Cardiac fibroblast (primary cell): Measurements from ENCODE around the gene FAM120B.

Source experiments
- DNase-seq, 2 donors: peaks; one replicate each; pipeline versions ENCODE4 v3.0.0 to v3.0.0-alpha.2; 2010; ENCODE audit warnings: low read depth in 2 of 2
- H3K4me3 ChIP-seq, 2 donors: replicated peaks in 1 of 2; 1 replicate in 1 of 2; 2 replicates in 1 of 2; pipeline ENCODE4 v1.5.1; 2011; ENCODE audit warnings: low read depth in 2 of 2, low read length in 2 of 2, mild to moderate bottlenecking in 2 of 2, moderate library complexity in 1 of 2
- TF ChIP-seq, protein P1 (sequence below): IDR thresholded peaks from one replicate; pipeline ENCODE4 v1.5.1; 2011; ENCODE audit warnings: low read depth, mild to moderate bottlenecking, low read length, inconsistent platforms

The FAM120B gene

DNA sequence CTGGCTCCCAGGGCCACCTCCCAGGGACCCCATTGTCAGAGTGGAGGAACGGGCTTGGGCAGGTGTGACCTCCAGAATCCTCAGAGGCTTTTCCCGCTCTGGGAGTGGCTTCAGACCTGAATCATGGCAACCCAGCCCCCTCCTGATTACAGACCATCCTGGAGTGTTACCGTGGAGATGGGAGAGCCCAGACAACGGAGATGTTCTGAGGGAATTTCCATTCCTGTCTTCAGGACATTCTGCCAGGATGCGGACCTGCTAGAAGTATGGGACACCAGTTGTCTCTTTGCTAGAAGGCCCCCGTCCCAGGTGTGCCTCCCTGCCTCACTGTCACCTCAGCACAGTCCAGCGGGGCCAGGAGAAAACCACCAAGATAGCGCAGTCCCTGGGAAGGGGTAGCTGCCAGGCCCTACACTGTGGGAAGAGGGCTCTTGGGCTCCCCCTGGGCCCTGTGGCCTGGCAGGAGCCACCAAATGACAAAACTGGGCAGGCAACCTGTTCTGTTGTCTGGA, 136.6 kb downstream of the FAM120B start:
- no peak overlapping the region for H3K4me3 ChIP-seq
- DNase-seq, result no peak
- TF ChIP-seq, protein P1, sequence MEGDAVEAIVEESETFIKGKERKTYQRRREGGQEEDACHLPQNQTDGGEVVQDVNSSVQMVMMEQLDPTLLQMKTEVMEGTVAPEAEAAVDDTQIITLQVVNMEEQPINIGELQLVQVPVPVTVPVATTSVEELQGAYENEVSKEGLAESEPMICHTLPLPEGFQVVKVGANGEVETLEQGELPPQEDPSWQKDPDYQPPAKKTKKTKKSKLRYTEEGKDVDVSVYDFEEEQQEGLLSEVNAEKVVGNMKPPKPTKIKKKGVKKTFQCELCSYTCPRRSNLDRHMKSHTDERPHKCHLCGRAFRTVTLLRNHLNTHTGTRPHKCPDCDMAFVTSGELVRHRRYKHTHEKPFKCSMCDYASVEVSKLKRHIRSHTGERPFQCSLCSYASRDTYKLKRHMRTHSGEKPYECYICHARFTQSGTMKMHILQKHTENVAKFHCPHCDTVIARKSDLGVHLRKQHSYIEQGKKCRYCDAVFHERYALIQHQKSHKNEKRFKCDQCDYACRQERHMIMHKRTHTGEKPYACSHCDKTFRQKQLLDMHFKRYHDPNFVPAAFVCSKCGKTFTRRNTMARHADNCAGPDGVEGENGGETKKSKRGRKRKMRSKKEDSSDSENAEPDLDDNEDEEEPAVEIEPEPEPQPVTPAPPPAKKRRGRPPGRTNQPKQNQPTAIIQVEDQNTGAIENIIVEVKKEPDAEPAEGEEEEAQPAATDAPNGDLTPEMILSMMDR, result peak; percentile 10

DNA sequence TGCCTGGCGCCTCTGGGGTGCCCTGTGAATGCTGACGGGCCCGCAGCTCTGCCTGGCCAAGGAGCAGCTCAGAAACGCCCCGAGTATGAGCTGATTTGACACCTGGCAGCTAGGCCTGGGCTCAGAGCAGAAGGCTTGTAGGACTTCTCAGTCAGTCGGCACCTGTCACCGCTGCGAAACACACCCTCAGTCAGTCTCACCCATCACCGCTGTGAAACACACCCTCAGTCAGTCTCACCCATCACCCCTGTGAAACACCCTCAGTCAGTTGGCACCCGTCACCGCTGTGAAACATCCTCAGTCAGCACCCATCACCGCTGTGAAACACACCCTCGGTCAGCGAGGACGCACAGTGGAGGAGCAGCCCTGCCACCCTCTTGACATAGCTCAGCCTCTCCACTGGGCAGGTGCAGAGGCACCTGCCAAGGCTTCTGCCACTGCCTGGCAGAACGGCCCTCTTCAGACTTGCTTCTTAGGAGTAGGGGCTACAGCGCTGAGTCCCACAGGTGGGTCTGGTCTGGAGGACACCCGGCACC, 137.6 kb downstream of the FAM120B start:
- no peak overlapping the region for H3K4me3 ChIP-seq
- TF ChIP-seq, protein P1, result no peak

DNA sequence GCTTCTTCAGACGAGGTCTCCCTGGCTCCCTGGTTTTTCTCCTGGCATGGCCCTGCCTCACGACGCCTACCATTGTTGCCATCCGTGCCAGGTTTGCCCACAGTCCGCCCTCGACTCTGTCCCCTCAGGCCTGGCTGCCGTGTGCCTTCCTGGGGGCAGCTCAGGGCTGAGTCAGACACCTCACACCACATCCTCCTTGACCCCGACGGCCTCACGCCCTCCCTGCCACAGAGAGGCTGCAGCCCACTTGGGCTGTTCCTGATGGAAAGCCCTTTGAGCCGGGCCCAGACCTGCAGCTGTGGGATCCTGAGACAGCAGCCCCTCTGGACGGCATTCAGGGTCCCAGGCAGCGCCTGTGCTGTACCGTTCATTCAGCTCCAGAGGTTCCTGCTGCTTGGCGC, 138.3 kb downstream of the FAM120B start:
- TF ChIP-seq, protein P1, result no peak
- DNase-seq, result no peak
- no peak overlapping the region for H3K4me3 ChIP-seq

More for the DNA sequence above, 137.6 kb downstream of the FAM120B start:
- DNase-seq, result no peak

DNA sequence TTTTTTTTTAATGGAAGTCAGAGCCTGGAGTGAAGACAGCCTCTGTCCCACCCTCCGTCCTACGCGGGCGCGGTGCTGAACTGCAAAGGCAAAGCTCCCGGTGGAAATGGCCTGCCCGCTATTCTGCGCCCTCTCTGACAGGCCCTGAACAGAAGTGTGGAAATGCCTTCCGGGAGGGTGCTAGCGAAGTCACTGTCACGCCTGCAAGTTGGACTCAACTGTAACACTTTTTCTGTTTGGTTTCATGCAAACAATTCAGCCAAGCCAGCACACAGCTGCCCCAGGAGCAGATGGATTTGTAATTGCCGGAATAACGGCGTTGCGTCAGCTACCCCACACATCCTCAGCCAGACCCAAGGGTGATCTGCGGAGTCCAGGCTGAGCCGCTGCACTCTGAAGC, 138.9 kb downstream of the FAM120B start:
- DNase-seq, result peak in 1 of 2 donors; percentile 21
- TF ChIP-seq, protein P1, result no peak
- H3K4me3 ChIP-seq, result no peak overlapping the region

DNA sequence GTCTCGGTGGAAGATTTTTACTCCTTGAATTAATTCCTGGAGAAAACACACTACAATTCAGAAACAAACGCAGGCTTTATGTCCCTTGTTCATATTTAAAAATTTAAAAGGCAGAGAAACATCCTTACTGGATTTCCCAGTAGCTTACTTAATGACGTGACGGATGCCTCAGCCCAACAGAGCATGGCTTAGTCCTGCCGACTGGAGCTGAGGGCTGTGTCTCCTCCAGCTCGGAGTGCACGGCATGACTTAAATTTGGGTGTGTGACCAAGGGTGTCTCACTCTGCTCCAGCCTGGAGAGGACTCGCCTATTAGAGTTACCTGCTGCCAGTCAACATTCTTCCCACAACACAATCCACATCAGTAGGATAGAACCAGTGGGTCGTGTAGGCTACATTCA, 139.4 kb downstream of the FAM120B start:
- TF ChIP-seq, protein P1, result no peak
- DNase-seq, result no peak
- no peak overlapping the region for H3K4me3 ChIP-seq

DNA sequence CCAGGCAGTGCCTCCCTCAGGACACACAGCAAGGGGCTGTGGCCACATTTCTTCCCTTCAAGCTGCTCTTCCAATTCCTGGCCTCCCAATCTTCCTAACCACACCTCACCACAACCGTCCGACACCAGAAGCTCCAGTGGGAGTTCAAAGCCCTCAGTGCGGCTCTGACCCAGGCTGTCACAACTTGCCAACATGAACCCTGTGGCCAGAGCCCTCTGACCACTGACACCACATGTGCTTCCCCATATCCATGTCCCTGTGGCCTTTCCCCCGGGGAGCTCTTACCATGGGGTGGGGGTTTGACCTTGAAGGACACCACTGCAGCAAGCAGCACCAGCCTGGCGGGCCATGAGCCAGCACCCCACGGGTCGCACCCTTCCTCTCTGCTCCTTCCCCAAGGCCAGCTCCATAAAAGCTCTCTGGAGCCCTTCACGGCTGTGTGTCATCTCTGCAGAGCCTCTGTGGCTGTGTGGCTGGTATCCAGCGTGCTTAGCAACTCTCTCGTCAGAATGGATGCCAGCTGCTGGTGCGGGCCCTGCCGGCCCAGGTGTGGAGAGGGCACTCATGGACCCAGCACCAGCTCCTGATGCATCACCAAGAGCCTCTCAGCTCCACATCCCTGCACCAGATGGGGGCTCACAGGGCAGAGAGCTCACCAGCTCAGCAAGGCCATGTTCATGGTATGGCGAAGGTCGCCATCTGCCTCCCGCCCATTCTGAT, 140.4 kb downstream of the FAM120B start:
- TF ChIP-seq, protein P1, result no peak
- DNase-seq, result no peak

More for the DNA sequence above, 140.4 kb downstream of the FAM120B start:
- no peak overlapping the region for H3K4me3 ChIP-seq
